GM11168 (cell line): Measurements from ENCODE around the gene HSH2D.

Experiments used
- in situ Hi-C: fragments of 300-500 bp; cut with MboI; formaldehyde crosslinking; loops from one replicate; pipeline ENCODE4 v1.12.0; 2022; ENCODE audit warnings: low sequenced_read_pairs; ENCODE audit not compliant: unreplicated experiment

Gene HSH2D

DNA sequence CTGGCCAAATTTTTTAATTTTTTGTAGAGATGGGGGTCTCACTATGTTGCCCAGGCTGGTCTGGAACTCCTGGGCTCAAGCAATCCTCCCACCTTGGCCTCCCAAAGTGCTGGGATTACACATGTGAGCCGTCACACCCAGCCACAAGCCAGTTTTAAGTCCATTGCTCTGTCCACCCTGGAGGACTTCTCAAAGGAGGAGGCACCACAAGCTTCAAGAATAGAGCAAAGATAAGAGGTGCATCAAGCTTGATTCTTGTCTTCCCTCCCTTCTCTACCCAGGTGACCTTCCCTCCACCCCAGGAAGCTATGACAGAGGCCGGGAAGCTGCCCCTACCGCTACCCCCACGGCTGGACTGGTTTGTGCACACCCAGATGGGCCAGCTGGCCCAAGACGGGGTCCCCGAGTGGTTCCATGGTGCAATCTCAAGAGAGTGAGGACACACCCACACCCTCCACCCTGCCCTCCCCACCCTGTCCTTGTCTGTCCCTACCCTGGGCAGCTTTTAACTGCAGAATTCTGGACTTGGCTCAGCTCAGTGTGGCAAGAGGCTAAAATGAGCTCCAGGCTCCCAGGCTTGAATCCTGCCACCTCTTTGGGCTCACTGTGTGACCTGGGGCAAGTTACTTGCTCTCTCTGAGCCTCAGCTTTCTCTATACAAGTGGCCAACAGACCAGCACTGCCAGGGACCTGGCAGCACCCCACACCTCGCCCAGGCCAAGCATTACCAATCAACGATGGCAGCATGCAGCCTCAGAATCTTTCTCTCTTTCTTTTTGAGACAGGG, 5.2 kb downstream of the HSH2D start:
- in situ Hi-C loops, result no loop called here

- in situ Hi-C loops, result no loop called here
Observed at GRCh38 chr19:16153582-16154336, 10.3 kb downstream of the HSH2D start.

DNA sequence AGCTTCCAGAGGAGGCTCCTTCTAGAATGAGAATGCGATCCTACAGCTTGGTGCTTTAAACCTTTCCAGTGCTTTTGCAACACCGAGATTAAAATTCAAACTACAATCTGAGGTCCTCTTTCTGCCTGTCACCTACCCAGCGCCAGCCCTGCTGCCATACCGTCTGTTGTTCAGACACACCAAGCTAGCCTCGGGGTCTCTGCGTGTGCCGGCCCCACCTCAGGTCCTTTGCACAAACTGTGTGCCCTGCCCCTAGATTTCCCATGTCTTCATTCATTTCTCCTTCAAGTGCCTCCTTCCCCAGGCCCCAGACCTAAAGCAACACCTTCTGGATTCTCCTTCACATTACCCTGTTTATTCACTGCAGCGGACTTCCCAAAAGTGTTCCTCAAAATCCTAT, 11.1 kb downstream of the HSH2D start:
- in situ Hi-C loops, result no loop called here

DNA sequence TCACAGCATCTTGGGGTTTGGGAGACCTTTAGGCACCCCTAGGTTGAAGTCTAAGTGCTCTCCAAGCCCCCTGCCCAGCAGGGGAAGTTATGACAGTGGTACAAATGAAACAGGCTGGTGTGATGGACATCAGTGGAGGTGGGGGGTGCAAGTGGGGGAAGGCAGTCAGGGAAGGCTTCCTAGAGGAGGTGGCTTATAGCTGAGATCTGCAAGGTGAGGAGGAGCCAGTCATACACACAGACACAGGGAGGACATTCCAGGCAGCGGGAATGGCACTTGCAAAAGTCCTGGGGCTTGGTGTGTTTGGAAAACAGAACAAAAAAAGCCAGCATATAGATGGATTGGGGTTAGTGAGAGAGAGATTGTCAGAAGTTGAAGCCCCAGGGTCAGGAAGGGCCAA, 11.6 kb downstream of the HSH2D start:
- in situ Hi-C loops, result no loop called here

GRCh38 chr19:16156904-16157303, 13.4 kb downstream of the HSH2D start:
- in situ Hi-C loops, result no loop called here

DNA sequence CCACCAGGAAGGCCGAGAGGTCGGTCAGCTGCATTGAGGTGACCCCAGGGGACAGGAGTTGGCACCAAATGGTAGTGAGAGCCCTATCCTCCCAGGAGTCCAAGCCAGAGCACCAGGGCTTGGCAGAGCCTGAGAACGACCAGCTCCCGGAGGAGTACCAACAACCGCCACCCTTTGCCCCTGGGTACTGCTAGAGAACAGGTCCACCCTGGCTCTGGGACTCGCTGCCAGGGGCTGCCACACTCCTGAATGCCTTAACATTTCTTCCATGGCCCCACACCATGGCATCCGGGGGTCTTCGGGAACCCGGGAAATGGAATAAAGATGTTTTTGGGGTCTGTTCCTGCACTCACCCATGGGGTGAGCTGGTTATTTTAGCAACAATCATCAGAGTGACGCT, 14.1 kb downstream of the HSH2D start:
- in situ Hi-C loops, result no loop called here

- in situ Hi-C loops, result no loop called here
Observed at GRCh38 chr19:16159655-16160054, 16.2 kb downstream of the HSH2D start.

GRCh38 chr19:16160445-16160942, 17.0 kb downstream of the HSH2D start:
- in situ Hi-C loops, result no loop called here

DNA sequence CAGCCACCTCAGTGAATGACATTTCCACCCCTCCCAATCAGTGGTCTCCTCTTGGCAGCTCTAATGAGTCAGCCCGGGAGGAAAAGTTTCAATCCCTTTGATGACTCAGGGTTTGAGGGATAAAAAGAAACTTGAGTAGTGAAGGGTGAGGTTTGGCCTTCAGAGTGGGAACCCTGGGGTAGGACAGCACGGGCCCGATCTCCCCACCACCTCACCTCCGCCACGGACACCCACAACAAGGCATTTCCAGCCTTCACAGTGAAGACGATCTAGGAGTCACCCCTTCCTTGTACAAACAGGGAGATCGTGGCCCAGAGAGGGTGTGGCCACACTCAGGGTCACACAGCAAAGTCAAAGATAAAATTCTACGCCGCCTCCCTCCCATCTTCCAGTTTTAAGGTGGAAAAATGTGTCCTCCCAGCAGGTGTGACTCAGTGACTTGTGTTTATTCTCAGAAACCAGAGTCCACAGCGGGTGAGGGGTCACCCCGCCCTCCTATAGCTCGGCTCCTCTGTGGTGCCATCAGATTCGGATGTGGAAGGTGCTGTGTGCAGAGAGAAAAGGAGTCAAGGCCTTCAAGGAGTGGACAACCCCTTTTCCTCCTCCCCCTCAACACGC, 17.6 kb downstream of the HSH2D start:
- in situ Hi-C loops, result no loop called here

GRCh38 chr19:16161840-16162239, 18.4 kb downstream of the HSH2D start:
- in situ Hi-C loops, result no loop called here

- in situ Hi-C loops, result no loop called here
Observed at GRCh38 chr19:16164222-16164890, 20.9 kb downstream of the HSH2D start.

GRCh38 chr19:16166417-16166816, 22.9 kb downstream of the HSH2D start:
- in situ Hi-C loops, result no loop called here

GRCh38 chr19:16167055-16167454, 23.6 kb downstream of the HSH2D start:
- in situ Hi-C loops, result no loop called here

- in situ Hi-C loops, result no loop called here
Observed at GRCh38 chr19:16168465-16169081, 25.1 kb downstream of the HSH2D start.

- in situ Hi-C loops, result no loop called here
Observed at GRCh38 chr19:16170134-16170533, 26.6 kb downstream of the HSH2D start.

DNA sequence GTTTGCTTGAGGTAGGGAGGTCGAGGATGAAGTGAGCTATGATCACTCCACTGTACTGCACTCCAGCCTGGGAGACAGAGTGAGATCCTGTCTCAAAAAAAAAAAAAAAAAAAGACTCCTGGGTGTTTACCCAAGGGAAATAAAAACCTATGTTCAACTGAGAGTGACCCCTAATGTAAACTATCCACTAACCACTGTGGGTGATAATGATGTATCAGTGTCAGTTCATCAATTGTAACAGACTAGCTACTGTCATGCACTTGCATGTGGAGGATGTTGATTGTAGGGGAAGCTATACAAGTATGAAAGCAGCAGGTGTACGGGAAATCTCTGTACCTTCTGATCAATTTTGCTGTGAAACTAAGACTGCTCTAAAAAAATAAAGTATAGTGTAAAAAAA, 32.5 kb downstream of the HSH2D start:
- in situ Hi-C loops, result loop anchor here (25.0 kb wide), 1 partner anchor 539 kb away; the partner anchor contains the start of gene CYP4F3

GRCh38 chr19:16178866-16179265, 35.4 kb downstream of the HSH2D start:
- in situ Hi-C loops, result loop anchor here (25.0 kb wide), 1 partner anchor 542 kb away; the partner anchor contains the start of gene CYP4F3

DNA sequence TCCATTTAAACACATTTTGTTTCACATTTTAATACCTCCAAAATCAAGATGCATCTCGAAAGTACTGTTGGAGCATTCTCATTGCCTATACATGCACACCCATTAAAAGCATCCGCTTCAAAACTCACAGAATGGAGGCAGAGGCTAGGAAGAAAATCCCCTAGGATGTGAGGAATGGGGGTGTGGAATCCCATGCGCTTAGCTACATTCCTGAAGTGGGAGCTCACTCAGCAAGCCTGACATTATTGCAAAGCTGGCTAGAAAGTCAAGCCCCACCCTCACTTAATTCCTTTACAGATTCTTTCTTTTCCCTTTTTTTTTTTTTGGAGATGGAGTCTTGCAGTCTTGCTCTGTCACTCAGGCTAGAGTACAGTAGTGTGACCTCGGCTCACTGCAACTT, 37.1 kb downstream of the HSH2D start:
- in situ Hi-C loops, result loop anchor here (5.0 to 25.0 kb wide), 2 partner anchors 48 to 543 kb away; partner anchors contain the start of gene CYP4F3

DNA sequence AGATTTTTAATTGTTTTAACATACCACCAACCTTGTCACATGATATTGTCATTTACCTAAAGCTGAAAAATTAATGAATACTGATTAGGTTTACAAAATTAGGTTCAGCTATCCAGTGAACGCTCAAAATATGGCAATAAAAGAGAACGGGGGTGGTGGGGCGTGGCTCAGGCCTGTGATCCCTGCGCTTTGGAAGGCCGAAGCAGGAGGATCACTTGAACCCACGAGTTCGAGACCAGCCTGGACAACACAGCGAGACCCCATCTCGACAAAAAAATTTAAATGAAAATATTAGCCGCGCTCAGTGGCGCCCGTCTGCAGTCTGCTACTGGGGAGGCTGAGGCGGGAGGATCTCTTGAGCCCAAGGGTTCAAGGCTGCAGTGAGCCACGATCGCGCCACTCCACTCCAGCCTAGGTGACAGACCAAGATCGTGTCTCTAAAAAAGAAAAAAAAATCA, 41.2 kb downstream of the HSH2D start:
- in situ Hi-C loops, result loop anchor here (5.0 to 25.0 kb wide), 3 partner anchors 52 to 547 kb away; partner anchors contain the start of gene CYP4F3
